Renal cortex interstitium (tissue), 3 donors: ENCODE results near the gene PIGS. TPM values are rescaled to one million over a fixed set of nuclear protein-coding genes. Genes with fewer than 3 reads are reported as not detected.

Source experiments
- polyA plus RNA-seq, 3 donors: library from polyadenylated mRNA; unstranded; fragments of 120-200 nt; gene quantifications; one replicate each; pipeline ENCODE4 v1.2.1, GENCODE V29; 2013; ENCODE audit not compliant: insufficient read length in 3 of 3

PIGS gene
- polyA plus RNA-seq, 3 donors: 94.7 to 98.0 (median 94.9) TPM

Other genes with a start within 250 kb of the PIGS start
- 10 to 100 TPM; 52.8 to 60.9 (median 58.2) TPM for gene IFT20, start 236.1 kb downstream of the PIGS start, polyA plus RNA-seq
- 10 to 100 TPM; 42.2 to 44.6 (median 42.3) TPM for gene TNFAIP1, start 235.8 kb downstream of the PIGS start, polyA plus RNA-seq
- 10 to 100 TPM; 87.4 to 92.1 (median 88.0) TPM for gene POLDIP2, start 214.0 kb downstream of the PIGS start, polyA plus RNA-seq
- gene SEBOX, start 206.3 kb downstream of the PIGS start, polyA plus RNA-seq: not detected
- 10 to 100 TPM; 15.4 to 26.1 (median 19.4) TPM for gene VTN, start 201.2 kb downstream of the PIGS start, polyA plus RNA-seq
- gene SARM1, start 199.8 kb downstream of the PIGS start, polyA plus RNA-seq: 10 to 100 TPM; 10.5 to 15.9 (median 15.4) TPM
- gene SLC46A1, start 165.3 kb downstream of the PIGS start, polyA plus RNA-seq: 10 to 100 TPM; 12.5 to 15.1 (median 13.5) TPM
- 10 to 100 TPM; 12.2 to 16.7 (median 13.3) TPM for gene SLC13A2, start 97.9 kb downstream of the PIGS start, polyA plus RNA-seq
- under 1 TPM; 0.49 to 0.92 (median 0.68) TPM for gene FOXN1, start 65.2 kb downstream of the PIGS start, polyA plus RNA-seq
- gene UNC119, start 18.9 kb downstream of the PIGS start, polyA plus RNA-seq: 10 to 100 TPM; 53.8 to 63.2 (median 59.6) TPM
- gene ALDOC, start 5.4 kb upstream of the PIGS start, polyA plus RNA-seq: 10 to 100 TPM; 26.5 to 28.3 (median 27.3) TPM
- gene SPAG5, start 27.5 kb upstream of the PIGS start, polyA plus RNA-seq: 10 to 100 TPM; 54.1 to 70.3 (median 68.1) TPM
- 10 to 100 TPM; 12.2 to 31.0 (median 14.7) TPM for gene RSKR, start 42.7 kb upstream of the PIGS start, polyA plus RNA-seq
- 100 to 1,000 TPM in 1 of 3 donors, 10 to 100 TPM in 2; 93.5 to 100 (median 94.8) TPM for gene BLTP2, start 73.6 kb upstream of the PIGS start, polyA plus RNA-seq
- 10 to 100 TPM; 80.2 to 85.8 (median 81.8) TPM for gene SDF2, start 90.4 kb upstream of the PIGS start, polyA plus RNA-seq
- 10 to 100 TPM; 71.4 to 75.8 (median 72.4) TPM for gene SUPT6H, start 90.7 kb upstream of the PIGS start, polyA plus RNA-seq
- 1 to 10 TPM; 5.9 to 8.7 (median 6.6) TPM for gene PROCA1, start 140.4 kb upstream of the PIGS start, polyA plus RNA-seq
- gene RAB34, start 146.3 kb upstream of the PIGS start, polyA plus RNA-seq: 100 to 1,000 TPM; 169 to 186 (median 184) TPM
- 100 to 1,000 TPM; 834 to 981 (median 852) TPM for gene RPL23A, start 148.5 kb upstream of the PIGS start, polyA plus RNA-seq
- gene TLCD1, start 154.7 kb upstream of the PIGS start, polyA plus RNA-seq: 10 to 100 TPM; 14.7 to 16.3 (median 16.1) TPM
- gene NEK8, start 157.3 kb upstream of the PIGS start, polyA plus RNA-seq: 10 to 100 TPM in 1 of 3 donors, 1 to 10 TPM in 2; 8.3 to 14.5 (median 8.4) TPM
- 100 to 1,000 TPM; 107 to 149 (median 126) TPM for gene TRAF4, start 172.5 kb upstream of the PIGS start, polyA plus RNA-seq